Fibroblast of pulmonary artery (primary cell): ENCODE results near the gene RAPH1.

Experiments used
- DNase-seq: peaks from one replicate; pipeline ENCODE4 v3.0.0-alpha.2; 2010; ENCODE audit warnings: low read depth
- H3K4me3 ChIP-seq: replicated peaks from 2 replicates; pipeline ENCODE4 v1.5.1; 2011; ENCODE audit warnings: low read depth, mild to moderate bottlenecking, control low read depth, low read length, moderate library complexity
- CTCF ChIP-seq: IDR thresholded peaks from 2 replicates; pipeline ENCODE4 v1.5.1; 2011; ENCODE audit warnings: mild to moderate bottlenecking, control low read depth, low read length, inconsistent platforms; ENCODE audit errors: missing control alignments

The RAPH1 gene

DNA sequence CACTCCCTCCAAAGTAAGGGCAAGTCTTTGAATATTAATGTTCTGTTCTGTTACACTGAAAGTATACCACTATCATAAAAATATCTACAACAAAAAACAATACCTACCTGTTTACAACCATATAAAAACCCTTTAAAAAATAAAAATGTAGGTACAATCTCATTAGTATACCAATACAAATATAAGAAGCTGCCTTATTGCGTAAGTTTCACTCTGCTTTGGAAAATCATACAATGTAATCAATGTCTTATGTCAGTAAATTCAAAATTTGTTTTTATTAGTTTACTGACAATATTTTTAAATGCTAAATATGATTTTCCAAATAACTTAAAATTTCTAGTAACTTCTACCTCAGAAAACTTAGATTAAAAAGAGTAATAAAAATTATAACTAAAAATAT lies 72.8 kb downstream of the RAPH1 start:
- DNase-seq, result no peak
- TF ChIP-seq CTCF, result no peak
- H3K4me3 ChIP-seq, result no peak overlapping the region

DNA sequence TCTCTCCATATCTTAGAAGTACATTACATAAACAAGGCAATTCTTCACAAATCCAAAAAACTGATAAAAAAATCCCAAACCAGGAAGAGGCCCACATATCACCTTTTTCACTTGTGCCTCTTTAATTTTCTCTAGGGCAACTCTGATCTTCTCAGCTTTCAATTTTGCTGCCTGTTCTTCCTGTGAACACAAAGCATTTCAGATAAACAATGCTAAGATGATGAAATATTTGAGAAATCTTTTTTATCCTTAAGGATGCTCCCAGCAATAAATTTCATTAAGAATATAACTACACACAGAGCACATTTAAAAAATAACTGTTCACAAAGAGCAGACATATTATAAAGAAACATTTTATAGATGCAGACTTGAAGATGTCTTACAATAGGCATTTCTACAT lies 73.4 kb downstream of the RAPH1 start:
- H3K4me3 ChIP-seq, result no peak overlapping the region
- no peak for TF ChIP-seq CTCF
- peak; percentile 51 for DNase-seq

DNA sequence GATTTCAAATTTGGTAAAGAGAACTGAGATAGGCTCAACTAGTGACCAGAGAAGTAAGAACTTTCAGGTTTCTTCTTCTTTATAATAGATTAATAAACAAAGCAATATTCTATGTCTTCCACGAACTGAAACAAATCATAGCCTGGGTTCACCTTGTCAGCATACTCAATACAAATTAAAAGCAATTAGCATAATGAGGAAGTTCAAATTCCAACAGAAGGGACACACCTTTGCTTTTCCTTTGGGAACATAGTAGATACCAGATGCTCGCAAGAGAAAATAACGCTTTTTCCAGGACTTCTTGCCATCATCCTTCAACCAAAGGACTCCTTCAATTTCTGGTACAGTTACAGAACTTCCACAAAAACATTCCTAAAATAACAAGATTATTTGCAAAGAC lies 79.9 kb downstream of the RAPH1 start:
- no peak for TF ChIP-seq CTCF

GRCh38 chr2:203453858-203454451 lies 81.1 kb downstream of the RAPH1 start:
- peak; percentile 80 for DNase-seq
- no peak overlapping the region for H3K4me3 ChIP-seq
- peak; percentile 74 for TF ChIP-seq CTCF

More for the DNA sequence above, 79.9 kb downstream of the RAPH1 start:
- no peak for DNase-seq
- no peak overlapping the region for H3K4me3 ChIP-seq

GRCh38 chr2:203451689-203452088 lies 83.4 kb downstream of the RAPH1 start:
- TF ChIP-seq CTCF, result no peak
- peak; percentile 47 for DNase-seq
- no peak overlapping the region for H3K4me3 ChIP-seq

GRCh38 chr2:203451011-203451410 lies 84.1 kb downstream of the RAPH1 start:
- no peak overlapping the region for H3K4me3 ChIP-seq
- no peak for TF ChIP-seq CTCF
- DNase-seq, result peak; percentile 29

DNA sequence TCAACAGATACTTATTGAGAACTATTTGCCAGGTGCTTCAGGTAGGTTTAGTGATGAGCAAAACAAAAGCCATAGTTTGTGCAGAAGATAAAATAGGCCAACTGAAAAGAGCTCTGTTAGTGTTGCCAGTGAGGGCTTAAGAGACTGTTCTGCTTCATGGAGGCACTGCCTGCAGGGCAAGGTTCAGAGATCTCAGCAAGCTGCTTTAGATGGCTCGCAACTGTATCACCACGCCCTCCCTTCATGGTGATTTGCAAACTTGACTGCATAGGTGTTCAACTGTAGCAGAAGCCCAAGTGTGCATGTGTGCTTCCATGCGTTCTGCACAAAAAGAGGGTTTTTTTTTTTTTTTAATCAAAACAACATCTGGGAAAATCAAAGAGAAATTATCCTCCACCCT lies 84.5 kb downstream of the RAPH1 start:
- DNase-seq, result no peak
- H3K4me3 ChIP-seq, result no peak overlapping the region
- TF ChIP-seq CTCF, result no peak
